Stimulated activated naive B cell treated with anti-CD40 and anti-IgM and Interleukin-4, amounts not matched to agents 10 μg/mL and 1 μg/mL and 100 μg/mL, for 72 hours (primary cell): ENCODE results near the gene MSI2.

Experiments
- ATAC-seq, 2 donors: fragments of 150-1000 bp; cut with Tn5 transposase; replicated peaks; 2 replicates each; pipeline ENCODE4 v1.10.0; 2021; ENCODE audit warnings: moderate library complexity in 1 of 2
- DNase-seq: peaks from one replicate; pipeline ENCODE4 v3.0.0; 2021
- H3K27ac Mint-ChIP-seq: one replicate; pipeline ENCODE4 v1.8.0; 2022; ENCODE audit warnings: mild to moderate bottlenecking, mixed read lengths
- H3K27me3 Mint-ChIP-seq, 2 donors: one replicate each; pipeline ENCODE4 v1.8.0; 2022; ENCODE audit warnings: mixed read lengths in 2 of 2
- H3K36me3 Mint-ChIP-seq, 2 donors: one replicate each; pipeline ENCODE4 v1.8.0; 2022; ENCODE audit warnings: mixed read lengths in 2 of 2, mild to moderate bottlenecking in 1 of 2
- H3K4me1 Mint-ChIP-seq, 2 donors: one replicate each; pipeline ENCODE4 v1.8.0; 2022; ENCODE audit warnings: mixed read lengths in 2 of 2, mild to moderate bottlenecking in 1 of 2
- H3K4me3 Mint-ChIP-seq, 2 donors: one replicate each; pipeline ENCODE4 v1.8.0; 2022; ENCODE audit warnings: mild to moderate bottlenecking in 2 of 2, mixed read lengths in 2 of 2, moderate library complexity in 1 of 2
- H3K9me3 Mint-ChIP-seq, 2 donors: one replicate each; pipeline ENCODE4 v1.8.0; 2022; ENCODE audit warnings: mixed read lengths in 2 of 2, mild to moderate bottlenecking in 1 of 2

The MSI2 gene

DNA sequence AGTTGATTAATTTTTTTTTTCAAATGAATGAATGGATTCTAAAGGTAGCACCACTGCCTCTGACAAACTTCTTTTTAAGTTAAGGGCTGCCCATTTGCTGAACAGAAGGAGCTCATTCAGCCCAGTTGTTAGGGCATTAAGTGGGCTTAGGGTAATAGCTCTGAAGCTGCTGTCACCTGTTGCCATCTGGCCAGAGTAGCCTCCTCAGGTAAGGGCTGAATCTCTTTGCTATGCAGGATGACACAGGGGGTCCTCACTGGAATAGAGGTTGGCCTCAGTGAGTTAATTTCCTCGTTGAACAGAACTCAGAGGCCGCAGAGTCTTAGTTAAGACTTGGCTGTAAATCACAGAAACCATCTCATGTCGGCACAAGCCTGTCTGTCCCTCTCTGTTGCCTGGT lies 255.9 kb downstream of the MSI2 start:
- Mint-ChIP-seq H3K4me3 (no peak overlapping the region), H3K27ac (no peak overlapping the region), H3K4me1 (peaks cover 36 to 76% of the 10 kb centered on the region in 2 donors), H3K9me3 (peaks cover 0 to 1% of the 10 kb centered on the region in 2 donors), H3K27me3 (no peaks in the 10 kb centered on the region), H3K36me3 (peaks cover 11 to 34% of the 10 kb centered on the region in 2 donors)
- DNase-seq (no peak), ATAC-seq (no peak)

DNA sequence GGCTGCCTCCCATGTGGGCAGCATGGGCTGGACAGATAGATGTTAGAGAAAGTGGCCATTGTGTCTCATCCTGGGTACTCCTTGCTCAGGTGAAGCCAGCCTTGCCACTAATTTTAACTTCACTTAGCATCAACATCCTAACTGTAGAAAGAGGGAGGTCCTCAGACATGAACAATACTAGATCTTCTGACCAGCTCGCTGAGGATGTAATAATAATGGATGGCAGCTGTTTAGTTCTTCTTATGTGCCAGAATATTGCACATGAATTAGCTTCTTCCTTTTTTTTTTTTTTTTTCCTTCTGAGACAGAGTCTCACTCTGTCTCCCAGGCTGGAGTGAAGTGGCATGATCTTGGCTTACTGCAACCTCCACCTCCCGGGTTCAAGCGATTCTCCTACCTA lies 256.4 kb downstream of the MSI2 start:
- H3K4me3 Mint-ChIP-seq, result no peak overlapping the region
- H3K9me3 Mint-ChIP-seq, result peaks cover 0 to 1% of the 10 kb centered on the region in 2 donors
- H3K4me1 Mint-ChIP-seq, result peaks cover 36 to 77% of the 10 kb centered on the region in 2 donors
- peaks cover 11 to 36% of the 10 kb centered on the region in 2 donors for H3K36me3 Mint-ChIP-seq
- DNase-seq, result no peak
- H3K27me3 Mint-ChIP-seq, result no peaks in the 10 kb centered on the region
- no peak for ATAC-seq
- peak overlapping the region; percentile 37 for H3K27ac Mint-ChIP-seq

DNA sequence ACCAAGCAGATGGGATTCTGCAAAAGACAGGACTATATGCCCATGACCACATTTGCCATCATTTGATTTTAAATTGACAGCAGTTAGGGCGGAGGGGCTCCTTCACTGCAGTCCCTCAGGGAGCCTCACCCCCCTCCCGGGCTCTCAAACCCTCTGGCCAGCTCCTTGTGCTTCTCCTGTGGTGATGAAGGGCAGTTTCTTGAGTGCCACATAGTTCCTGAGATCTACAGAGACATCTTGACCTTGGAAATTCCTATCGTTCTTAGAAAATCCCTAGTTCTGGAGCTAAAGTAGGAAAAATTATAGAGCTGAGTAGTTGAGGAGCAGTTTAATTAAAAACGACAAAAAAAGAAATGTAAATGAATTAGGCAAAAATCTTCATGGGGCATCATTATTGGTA lies 257.2 kb downstream of the MSI2 start:
- no peak for DNase-seq
- Mint-ChIP-seq H3K36me3 (peaks cover 11 to 31% of the 10 kb centered on the region in 2 donors), H3K4me1 (peaks cover 29 to 71% of the 10 kb centered on the region in 2 donors), H3K4me3 (no peak overlapping the region), H3K27ac (no peak overlapping the region), H3K9me3 (peaks cover 0 to 1% of the 10 kb centered on the region in 2 donors), H3K27me3 (no peaks in the 10 kb centered on the region)
- no peak for ATAC-seq

DNA sequence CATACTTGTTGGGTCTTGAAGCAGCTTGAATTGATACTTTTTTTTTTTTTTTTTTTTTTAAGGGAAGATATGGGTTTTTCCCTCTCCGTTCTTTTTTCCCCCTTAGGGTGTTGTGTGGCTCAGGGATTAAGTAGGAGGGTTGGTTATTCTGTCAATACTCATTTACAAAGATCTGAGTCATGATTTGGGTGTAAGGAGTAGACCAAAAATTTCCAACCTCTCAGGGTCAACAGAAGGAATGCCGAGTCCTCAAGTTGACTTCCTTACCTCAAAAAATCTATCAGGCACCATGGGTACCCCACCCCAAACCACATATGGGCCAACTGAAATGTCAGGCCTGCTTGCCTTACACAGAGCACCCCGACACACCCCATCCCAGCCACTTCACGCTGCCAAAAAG lies 258.3 kb downstream of the MSI2 start:
- Mint-ChIP-seq H3K27me3 (no peaks in the 10 kb centered on the region), H3K4me1 (peaks cover 28 to 70% of the 10 kb centered on the region in 2 donors), H3K4me3 (no peak overlapping the region), H3K9me3 (peaks cover 0 to 1% of the 10 kb centered on the region in 2 donors), H3K36me3 (peaks cover 7 to 24% of the 10 kb centered on the region in 2 donors), H3K27ac (no peak overlapping the region)
- ATAC-seq (no peak), DNase-seq (no peak)

DNA sequence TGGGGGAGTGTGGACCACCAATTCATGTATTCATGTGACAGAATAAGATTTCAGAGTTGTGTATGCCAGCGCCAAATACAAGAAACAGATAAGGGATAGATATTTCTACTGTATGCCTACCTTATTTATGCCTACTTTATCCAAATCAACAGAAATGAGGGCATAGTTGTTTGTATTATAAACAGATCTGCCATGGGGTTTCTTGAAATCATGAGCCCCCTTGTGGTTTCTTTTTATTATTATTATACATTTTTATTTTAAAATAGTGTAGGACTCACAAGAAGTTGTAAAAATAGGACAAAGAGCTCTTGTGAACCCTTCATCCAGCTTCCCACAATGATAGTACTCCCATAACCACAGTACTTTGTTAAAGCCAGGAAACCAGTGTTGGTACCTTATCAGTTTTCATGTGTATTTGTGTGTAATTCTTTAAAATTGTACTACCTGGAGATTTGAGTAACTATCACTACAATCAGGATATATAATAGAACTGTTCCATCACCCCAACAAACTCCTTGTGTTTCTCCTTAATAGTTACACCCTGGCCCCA lies 259.4 kb downstream of the MSI2 start:
- DNase-seq (no peak), ATAC-seq (no peak)
- Mint-ChIP-seq H3K27ac (no peak overlapping the region), H3K4me3 (no peak overlapping the region), H3K27me3 (no peaks in the 10 kb centered on the region), H3K9me3 (peaks cover 0 to 1% of the 10 kb centered on the region in 2 donors), H3K4me1 (peaks cover 21 to 61% of the 10 kb centered on the region in 2 donors), H3K36me3 (peaks cover 7 to 16% of the 10 kb centered on the region in 2 donors)

DNA sequence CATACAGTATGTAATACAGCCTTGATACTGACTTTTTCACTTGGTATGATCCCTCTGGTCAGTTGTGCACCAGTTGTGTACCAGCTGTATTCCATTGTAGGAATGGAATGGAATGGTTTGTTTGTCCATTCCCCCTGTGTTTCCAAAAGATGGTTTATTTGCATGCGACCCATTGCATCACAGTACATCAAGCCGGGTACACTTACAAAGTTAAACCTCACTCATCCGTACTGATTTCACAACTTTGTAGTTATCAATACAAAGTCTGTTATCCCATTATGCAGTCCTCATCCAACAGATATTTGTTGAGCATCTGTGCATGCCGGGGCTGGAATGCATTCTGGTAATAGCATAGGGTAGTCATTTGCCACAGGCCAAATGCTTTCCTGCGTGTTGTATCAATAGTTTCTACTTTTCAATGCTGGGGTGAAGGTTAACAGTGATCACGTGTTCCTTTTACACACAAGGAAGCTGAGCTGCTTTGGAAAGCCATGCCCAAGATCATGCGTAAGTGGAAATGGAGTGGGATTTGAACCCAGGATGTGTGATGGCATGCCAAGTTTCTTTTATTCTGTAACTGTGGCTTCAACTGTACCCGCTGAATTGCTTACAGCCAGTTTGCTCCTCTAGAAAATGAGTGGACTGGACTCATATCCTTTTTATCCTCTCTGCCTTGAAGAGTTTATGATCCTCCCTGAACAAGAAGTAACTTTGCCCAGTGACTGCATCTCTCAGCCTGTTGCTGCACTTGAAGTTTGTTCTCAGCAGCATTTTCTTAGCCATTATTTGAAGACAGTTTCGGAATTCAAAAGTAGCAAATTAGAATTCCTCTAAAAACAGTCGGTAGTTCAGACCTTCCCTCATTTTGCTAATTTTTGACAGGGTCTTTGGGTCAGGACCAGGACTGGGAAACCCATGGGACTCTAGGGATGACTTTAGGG lies 260.2 kb downstream of the MSI2 start:
- H3K4me1 Mint-ChIP-seq, result peaks cover 20 to 61% of the 10 kb centered on the region in 2 donors
- H3K27me3 Mint-ChIP-seq, result no peaks in the 10 kb centered on the region
- DNase-seq, result no peak
- H3K4me3 Mint-ChIP-seq, result no peak overlapping the region
- no peak overlapping the region for H3K27ac Mint-ChIP-seq
- no peak for ATAC-seq
- peaks cover 4 to 13% of the 10 kb centered on the region in 2 donors for H3K36me3 Mint-ChIP-seq
- H3K9me3 Mint-ChIP-seq, result no peaks in the 10 kb centered on the region

DNA sequence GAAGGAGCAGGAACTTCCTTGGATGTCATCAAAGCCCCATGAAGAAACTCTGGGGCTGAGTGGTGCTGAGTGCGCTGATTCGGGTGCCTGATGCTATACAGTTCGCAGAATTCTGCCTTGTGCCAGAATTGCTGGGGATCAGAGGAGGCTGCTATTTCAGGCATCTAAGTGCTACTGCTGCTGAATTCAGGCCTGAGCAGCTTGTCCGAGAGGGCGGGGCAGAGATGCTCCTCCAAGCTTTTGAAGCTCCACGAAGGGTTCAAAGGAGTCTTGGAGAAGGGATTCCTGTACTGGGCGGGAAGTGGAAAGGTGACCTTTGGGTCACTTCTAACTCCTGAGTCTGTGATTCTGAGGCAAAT lies 260.9 kb downstream of the MSI2 start:
- ATAC-seq, result no peak
- no peak overlapping the region for H3K27ac Mint-ChIP-seq
- no peaks in the 10 kb centered on the region for H3K27me3 Mint-ChIP-seq
- peaks cover 23 to 61% of the 10 kb centered on the region in 2 donors for H3K4me1 Mint-ChIP-seq
- peaks cover 0 to 9% of the 10 kb centered on the region in 2 donors for H3K36me3 Mint-ChIP-seq
- DNase-seq, result no peak
- no peaks in the 10 kb centered on the region for H3K9me3 Mint-ChIP-seq
- H3K4me3 Mint-ChIP-seq, result no peak overlapping the region

DNA sequence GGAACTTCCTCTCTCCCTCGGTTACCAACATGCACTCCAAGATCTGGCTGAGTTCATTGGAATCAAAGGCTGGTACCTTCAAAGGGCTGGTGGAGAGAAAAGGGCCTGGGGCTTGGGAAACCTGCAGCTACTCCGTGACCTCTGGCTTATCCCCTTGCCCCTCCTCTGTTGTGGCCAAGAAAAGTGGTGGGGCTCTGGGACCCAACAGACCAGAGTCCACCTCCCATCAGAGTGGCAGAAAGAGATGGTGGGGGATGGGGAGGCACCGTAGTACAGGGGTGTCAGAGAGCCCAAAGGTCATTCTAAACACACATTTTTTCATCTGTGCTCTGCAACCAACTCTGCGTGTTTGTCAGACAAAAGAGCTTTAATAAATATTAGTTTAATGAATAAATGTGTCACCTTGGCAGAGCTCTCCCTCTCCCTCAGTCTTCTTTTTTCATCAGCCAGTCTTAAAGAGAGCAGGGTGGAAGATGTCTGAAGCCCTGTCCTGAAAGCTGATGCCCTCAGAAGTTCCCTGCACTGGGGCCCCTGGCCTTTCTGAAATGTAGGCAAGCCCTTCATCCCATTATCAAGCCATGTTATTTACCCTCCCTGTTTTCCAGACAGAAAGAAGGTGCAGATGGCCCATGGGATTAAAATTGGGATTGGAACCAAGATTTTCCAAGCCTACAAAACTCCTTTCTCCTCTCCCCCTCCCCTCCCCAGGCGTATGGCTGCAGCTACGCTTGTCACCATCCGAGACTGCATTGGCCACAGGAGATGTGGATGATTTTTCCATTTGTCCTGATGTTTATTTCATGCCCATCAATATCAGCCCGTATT lies 261.5 kb downstream of the MSI2 start:
- H3K4me1 Mint-ChIP-seq, result peaks cover 27 to 61% of the 10 kb centered on the region in 2 donors
- H3K27ac Mint-ChIP-seq, result no peak overlapping the region
- DNase-seq (no peak), ATAC-seq (no peak)
- H3K9me3 Mint-ChIP-seq, result no peaks in the 10 kb centered on the region
- no peak overlapping the region for H3K4me3 Mint-ChIP-seq
- no peaks in the 10 kb centered on the region for H3K27me3 Mint-ChIP-seq
- H3K36me3 Mint-ChIP-seq, result peaks cover 0 to 9% of the 10 kb centered on the region in 2 donors

DNA sequence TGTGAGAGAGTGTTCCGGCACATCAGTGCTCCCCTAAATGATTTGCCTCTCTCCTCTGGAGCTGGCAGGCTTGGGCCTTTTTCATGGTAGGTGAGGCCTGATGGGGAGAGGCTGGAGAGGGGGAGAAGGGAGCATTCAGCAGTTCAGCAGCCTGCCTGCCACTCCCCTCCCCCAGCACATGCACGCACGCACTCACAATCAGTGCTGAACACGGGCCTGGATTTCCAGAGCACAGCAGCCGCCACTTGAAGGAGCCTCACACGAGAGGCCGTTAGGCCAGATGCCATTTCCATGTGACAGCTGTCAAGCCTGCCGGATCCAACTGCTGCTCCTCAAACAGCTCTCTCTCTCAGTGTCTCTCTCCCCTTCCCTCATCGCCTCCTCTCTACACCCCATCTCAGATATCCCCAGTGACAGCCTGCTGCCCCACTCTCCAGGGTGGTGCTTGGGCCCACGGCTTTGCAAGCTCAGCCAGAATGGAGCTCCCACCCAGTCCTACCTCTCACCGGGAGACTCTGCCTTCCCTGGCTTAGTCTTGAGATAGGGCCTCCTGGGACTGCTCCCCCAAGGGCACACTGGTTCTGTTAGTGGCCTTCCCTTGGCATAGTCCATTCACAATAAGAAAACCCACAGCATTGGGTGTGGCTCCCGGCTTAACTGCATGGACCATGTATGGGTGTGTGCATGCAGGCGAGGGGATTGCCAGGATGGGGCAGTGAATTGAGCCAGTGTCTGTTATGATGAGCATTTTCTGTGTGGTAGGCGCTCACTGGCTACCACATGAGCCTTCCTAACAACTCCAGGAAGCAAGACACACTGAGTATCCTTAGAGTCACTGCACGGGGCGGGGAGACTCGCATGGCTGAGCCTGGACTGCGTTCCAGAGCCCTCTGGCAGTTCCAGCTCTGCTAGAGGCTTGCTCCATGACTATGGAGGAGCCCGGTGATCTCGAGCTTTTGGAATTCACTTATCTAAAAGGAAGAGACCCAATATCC lies 262.6 kb downstream of the MSI2 start:
- Mint-ChIP-seq H3K27me3 (no peaks in the 10 kb centered on the region), H3K27ac (peak overlapping the region; percentile 16), H3K36me3 (peaks cover 4 to 12% of the 10 kb centered on the region in 2 donors), H3K4me1 (peaks cover 33 to 61% of the 10 kb centered on the region in 2 donors), H3K9me3 (no peaks in the 10 kb centered on the region), H3K4me3 (no peak overlapping the region)
- ATAC-seq (no peak), DNase-seq (no peak)

DNA sequence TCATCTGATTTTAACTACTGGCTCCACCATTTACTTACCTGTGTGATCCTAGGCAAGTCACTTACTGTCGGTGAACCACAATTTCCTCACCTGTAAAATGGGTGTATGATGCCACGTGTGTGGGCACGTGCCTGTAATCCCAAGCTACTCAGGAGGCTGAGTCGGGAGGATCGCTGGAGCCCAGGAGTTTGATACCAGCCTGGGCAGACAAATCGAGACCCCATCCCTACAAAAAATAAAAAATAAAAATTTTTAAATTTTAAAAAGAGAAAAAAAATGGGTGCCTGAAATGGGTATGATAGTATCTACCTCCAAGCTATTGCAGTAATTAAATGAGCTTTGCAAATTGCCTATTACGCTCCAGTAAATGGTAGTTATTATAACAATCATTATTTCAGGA lies 263.5 kb downstream of the MSI2 start:
- H3K4me3 Mint-ChIP-seq, result no peak overlapping the region

DNA sequence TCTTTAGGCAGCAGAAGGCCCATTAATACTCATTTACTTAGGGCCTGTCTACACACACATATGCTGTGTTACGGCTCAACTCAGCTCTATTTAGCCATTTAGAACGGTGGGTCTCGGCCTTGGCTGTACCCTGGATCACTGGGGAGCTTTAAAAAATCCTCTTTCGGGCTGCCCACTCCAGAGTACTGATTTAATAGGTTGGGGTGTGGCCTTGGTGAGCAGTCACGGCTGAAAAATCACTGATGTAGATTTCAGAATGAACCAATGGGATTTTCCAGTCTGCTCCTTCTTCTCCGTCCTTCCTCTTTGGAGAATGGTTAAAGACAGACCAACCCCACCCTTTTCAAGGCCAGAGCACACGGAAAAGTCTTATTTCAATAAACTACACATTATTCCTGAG lies 265.3 kb downstream of the MSI2 start:
- Mint-ChIP-seq H3K4me3 (no peak overlapping the region), H3K36me3 (peaks cover 4 to 13% of the 10 kb centered on the region in 2 donors), H3K9me3 (no peaks in the 10 kb centered on the region), H3K4me1 (peaks cover 45 to 68% of the 10 kb centered on the region in 2 donors), H3K27me3 (no peaks in the 10 kb centered on the region), H3K27ac (peak overlapping the region; percentile 31)
- ATAC-seq (no peak), DNase-seq (no peak)

More for the DNA sequence above, 263.5 kb downstream of the MSI2 start:
- Mint-ChIP-seq H3K9me3 (no peaks in the 10 kb centered on the region), H3K4me1 (peaks cover 38 to 63% of the 10 kb centered on the region in 2 donors), H3K27me3 (no peaks in the 10 kb centered on the region), H3K36me3 (peaks cover 4 to 13% of the 10 kb centered on the region in 2 donors), H3K27ac (no peak overlapping the region)
- no peak for DNase-seq
- no peak for ATAC-seq

DNA sequence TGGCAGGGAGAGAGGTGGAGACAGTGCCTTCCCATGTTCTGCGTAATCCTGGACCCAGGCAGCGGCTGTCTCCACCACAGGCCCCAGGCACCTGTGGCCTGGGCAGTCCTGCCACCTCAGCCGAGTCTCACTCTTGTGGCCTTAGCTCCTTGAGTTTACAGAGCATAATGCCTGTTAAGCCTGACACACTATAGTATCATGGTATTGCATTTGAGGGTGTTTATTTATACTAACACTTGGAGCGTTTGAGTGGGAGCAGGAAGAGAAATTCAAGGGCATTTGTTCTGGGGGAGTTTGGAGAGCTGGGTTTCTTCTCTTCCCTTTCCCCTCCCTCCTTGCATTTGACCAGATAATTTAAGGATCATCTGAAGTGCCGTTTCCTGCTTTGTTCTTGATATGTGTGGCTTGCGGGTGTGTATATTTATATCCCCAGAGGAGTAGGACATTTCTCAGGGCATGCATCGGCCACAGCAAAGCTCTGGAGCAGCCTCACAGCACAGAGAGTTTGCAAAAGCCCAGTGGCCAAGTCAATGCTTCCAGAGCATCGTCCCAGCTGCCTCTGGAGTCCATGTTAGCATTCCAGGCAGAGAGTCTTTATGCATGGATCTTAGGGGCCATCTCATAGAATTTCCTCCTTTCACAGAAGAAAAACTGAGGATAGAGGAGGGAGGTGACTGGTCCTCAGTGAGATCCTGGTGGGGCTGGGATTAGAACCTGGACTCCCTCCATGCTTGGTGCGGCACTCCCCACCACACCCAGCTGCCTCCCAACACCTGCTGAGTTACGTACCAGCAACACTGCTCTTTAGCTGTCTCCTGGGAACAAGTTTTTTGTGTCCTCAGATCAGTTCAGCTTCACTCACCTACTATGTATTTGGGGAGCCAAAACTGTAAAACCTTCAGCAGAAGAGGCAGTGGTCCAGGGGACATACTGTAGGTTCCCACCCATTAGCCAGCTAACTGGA lies 266.0 kb downstream of the MSI2 start:
- DNase-seq (no peak), ATAC-seq (no peak)
- Mint-ChIP-seq H3K4me3 (no peak overlapping the region), H3K9me3 (no peaks in the 10 kb centered on the region), H3K4me1 (peaks cover 44 to 68% of the 10 kb centered on the region in 2 donors), H3K27ac (no peak overlapping the region), H3K36me3 (peaks cover 4 to 10% of the 10 kb centered on the region in 2 donors), H3K27me3 (no peaks in the 10 kb centered on the region)
